MCF 10A (cell line): ENCODE data around the gene GRID1. TPM values are rescaled to one million over a fixed set of nuclear protein-coding genes. Genes with fewer than 3 reads are reported as not detected.

Source experiments
- BruUV-seq: library from RNA; stranded (reverse); fragments of 400-500 nt; replicated peaks from 2 replicates; lab custom pipeline; 2021; lab: Mats Ljungman, UMichigan
- CTCF ChIA-PET: fragments of 300-600 bp; sonication (Branson Sonifier 250); formaldehyde crosslinking; extraction: SDS; loops from one replicate; lab custom pipeline; 2021; ENCODE audit warnings: antibody characterized with exemption, inconsistent platforms; lab: Yijun Ruan, JAX
- POLR2A ChIA-PET: fragments of 300-600, 350-650 bp; sonication (Branson Sonifier 250); formaldehyde crosslinking; extraction: SDS; loops from one replicate; lab custom pipeline; 2020; ENCODE audit warnings: antibody characterized with exemption, inconsistent platforms; lab: Yijun Ruan, JAX
- DNase-seq: peaks from one replicate; pipeline ENCODE4 v3.0.0-alpha.2; 2018; ENCODE audit not compliant: unreplicated experiment
- H3K27ac Mint-ChIP-seq: one replicate; pipeline ENCODE4 v1.8.0; 2022; ENCODE audit warnings: mild to moderate bottlenecking, low read depth, mixed read lengths; ENCODE audit not compliant: unreplicated experiment
- H3K27me3 Mint-ChIP-seq: one replicate; pipeline ENCODE4 v1.8.0; 2022; ENCODE audit warnings: mixed read lengths; ENCODE audit not compliant: insufficient read depth, unreplicated experiment
- H3K36me3 Mint-ChIP-seq: one replicate; pipeline ENCODE4 v1.8.0; 2022; ENCODE audit warnings: mild to moderate bottlenecking, moderate library complexity, mixed read lengths; ENCODE audit not compliant: insufficient read depth, unreplicated experiment
- H3K4me1 Mint-ChIP-seq: one replicate; pipeline ENCODE4 v1.8.0; 2022; ENCODE audit warnings: mixed read lengths; ENCODE audit not compliant: insufficient read depth, unreplicated experiment
- H3K4me3 Mint-ChIP-seq: one replicate; pipeline ENCODE4 v1.8.0; 2022; ENCODE audit warnings: mild to moderate bottlenecking, moderate library complexity, mixed read lengths; ENCODE audit not compliant: unreplicated experiment
- H3K9me3 Mint-ChIP-seq: one replicate; pipeline ENCODE4 v1.8.0; 2022; ENCODE audit warnings: mixed read lengths; ENCODE audit not compliant: unreplicated experiment
- CTCF ChIP-seq: fragments of 200-600 bp; IDR thresholded peaks from one replicate; pipeline ENCODE4 v1.8.0; 2022; ENCODE audit warnings: antibody characterized with exemption, mild to moderate bottlenecking; ENCODE audit not compliant: unreplicated experiment
- intact Hi-C: fragments of 100-400 bp; cut with micrococcal nuclease; formaldehyde crosslinking; loops from 2 replicates; pipeline ENCODE4 v1.14.1; 2022
- total RNA-seq: library from RNA; stranded (reverse); gene quantifications from 2 replicates; pipeline ENCODE4 v1.2.3, GENCODE V29; 2022

The GRID1 gene
- total RNA-seq, 1 experiment from 2014 or later, result not detected

GRCh38 chr10:86223256-86223655 is 143.3 kb downstream of the GRID1 start:
- H3K36me3 Mint-ChIP-seq, result peaks cover 5% of the 10 kb centered on the region
- no peak overlapping the region for H3K4me3 Mint-ChIP-seq
- no peak for DNase-seq
- no TSS peak for BruUV-seq
- H3K9me3 Mint-ChIP-seq, result peaks cover 8% of the 10 kb centered on the region
- intact Hi-C loops, result no loop called here
- CTCF ChIA-PET, result no interaction called here
- POLR2A ChIA-PET, result no interaction called here
- TF ChIP-seq CTCF, result no peak
- peaks cover 8% of the 10 kb centered on the region for H3K4me1 Mint-ChIP-seq
- no peaks in the 10 kb centered on the region for H3K27me3 Mint-ChIP-seq
- no peak overlapping the region for H3K27ac Mint-ChIP-seq

- peaks cover 8% of the 10 kb centered on the region for H3K4me1 Mint-ChIP-seq
- TF ChIP-seq CTCF, result no peak
- H3K27me3 Mint-ChIP-seq, result no peaks in the 10 kb centered on the region
- intact Hi-C loops, result no loop called here
- H3K36me3 Mint-ChIP-seq, result peaks cover 5% of the 10 kb centered on the region
- H3K4me3 Mint-ChIP-seq, result no peak overlapping the region
- ChIA-PET CTCF (interaction anchor here (0.6 kb wide), 1 partner anchor 186 kb away, joined by 3 read pairs; no protein-coding TSS in a partner anchor), POLR2A (no interaction called here)
- DNase-seq, result no peak
- no TSS peak for BruUV-seq
- peaks cover 3% of the 10 kb centered on the region for H3K9me3 Mint-ChIP-seq
- H3K27ac Mint-ChIP-seq, result no peak overlapping the region
These were observed 143.9 kb downstream of the GRID1 start for GRCh38 chr10:86222687-86223086.

- Mint-ChIP-seq H3K4me1 (peaks cover 8% of the 10 kb centered on the region), H3K27ac (no peak overlapping the region), H3K36me3 (peaks cover 5% of the 10 kb centered on the region), H3K4me3 (no peak overlapping the region), H3K27me3 (no peaks in the 10 kb centered on the region), H3K9me3 (no peaks in the 10 kb centered on the region)
- DNase-seq, result no peak
- POLR2A ChIA-PET, result no interaction called here
- no TSS peak for BruUV-seq
- no peak for TF ChIP-seq CTCF
- CTCF ChIA-PET, result interaction anchor here (0.6 to 0.7 kb wide), 2 partner anchors 186 to 304 kb away, joined by 3 read pairs; no protein-coding TSS in a partner anchor
- intact Hi-C loops, result no loop called here
These were observed 144.3 kb downstream of the GRID1 start for GRCh38 chr10:86222336-86222650.

GRCh38 chr10:86221442-86222335 is 144.9 kb downstream of the GRID1 start:
- no peak overlapping the region for H3K4me3 Mint-ChIP-seq
- intact Hi-C loops, result no loop called here
- no peak overlapping the region for H3K27ac Mint-ChIP-seq
- H3K27me3 Mint-ChIP-seq, result no peaks in the 10 kb centered on the region
- peaks cover 1% of the 10 kb centered on the region for H3K9me3 Mint-ChIP-seq
- H3K36me3 Mint-ChIP-seq, result peaks cover under 1% of the 10 kb centered on the region
- POLR2A ChIA-PET, result no interaction called here
- CTCF ChIA-PET, result interaction anchor here (0.6 to 0.7 kb wide), 2 partner anchors 203 to 304 kb away, joined by 3 to 4 read pairs; no protein-coding TSS in a partner anchor
- TF ChIP-seq CTCF, result no peak
- H3K4me1 Mint-ChIP-seq, result peaks cover 8% of the 10 kb centered on the region
- no peak for DNase-seq
- BruUV-seq, result no TSS peak
